ENCODE measurements around the gene DPH2. TPM values are rescaled to one million over a fixed set of nuclear protein-coding genes. Genes with fewer than 3 reads are reported as not detected.

The DPH2 gene
- total RNA-seq, 4 donors from 2014 or later: 13.4 to 26.7 (median 22.3) TPM

DNA sequence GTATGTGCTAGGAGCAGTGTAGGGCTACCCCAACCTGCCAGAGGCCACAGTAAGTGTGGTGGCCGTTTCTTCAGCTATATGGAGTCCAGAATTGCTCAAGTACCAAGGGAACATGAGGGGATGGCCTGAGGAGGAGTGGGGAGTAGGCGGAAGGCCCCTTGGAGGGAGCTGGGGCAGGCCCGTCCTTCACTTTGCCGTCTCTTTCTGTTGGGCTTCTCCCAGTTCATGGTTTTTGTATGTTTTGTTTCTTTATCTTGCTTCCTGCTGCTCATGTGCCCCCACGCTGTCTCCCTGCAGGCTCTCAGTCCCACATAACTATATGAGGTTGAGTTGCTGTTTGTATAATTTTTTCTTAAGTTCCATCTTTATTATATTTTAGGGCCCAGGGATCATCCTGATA, 5.9 kb upstream of the DPH2 start:
- 84 to 87% methylated on average over 5 of the region's 5 CpGs for WGBS, 2 donors

GRCh38 chr1:43965316-43965715, 4.5 kb upstream of the DPH2 start:
- peaks cover 8 to 13% of the 10 kb centered on the region in 2 donors for H3K36me3 ChIP-seq
- H3K4me3 ChIP-seq (replicated peaks in 1 of 3): no peak overlapping the region
- DNase-seq: no peak
- no peaks in the 10 kb centered on the region for H3K27me3 ChIP-seq
- WGBS, 2 donors: 92 to 94% methylated on average over 2 to 3 of the region's 3 CpGs
- peaks cover 2% of the 10 kb centered on the region in 2 donors for H3K4me1 ChIP-seq
- H3K9me3 ChIP-seq: no peaks in the 10 kb centered on the region
- intact Hi-C loops (cut with DNase I): no loop called here
- TF ChIP-seq POLR2A (IDR thresholded peaks at IDR 0.05): no peak
- TF ChIP-seq, protein P1, sequence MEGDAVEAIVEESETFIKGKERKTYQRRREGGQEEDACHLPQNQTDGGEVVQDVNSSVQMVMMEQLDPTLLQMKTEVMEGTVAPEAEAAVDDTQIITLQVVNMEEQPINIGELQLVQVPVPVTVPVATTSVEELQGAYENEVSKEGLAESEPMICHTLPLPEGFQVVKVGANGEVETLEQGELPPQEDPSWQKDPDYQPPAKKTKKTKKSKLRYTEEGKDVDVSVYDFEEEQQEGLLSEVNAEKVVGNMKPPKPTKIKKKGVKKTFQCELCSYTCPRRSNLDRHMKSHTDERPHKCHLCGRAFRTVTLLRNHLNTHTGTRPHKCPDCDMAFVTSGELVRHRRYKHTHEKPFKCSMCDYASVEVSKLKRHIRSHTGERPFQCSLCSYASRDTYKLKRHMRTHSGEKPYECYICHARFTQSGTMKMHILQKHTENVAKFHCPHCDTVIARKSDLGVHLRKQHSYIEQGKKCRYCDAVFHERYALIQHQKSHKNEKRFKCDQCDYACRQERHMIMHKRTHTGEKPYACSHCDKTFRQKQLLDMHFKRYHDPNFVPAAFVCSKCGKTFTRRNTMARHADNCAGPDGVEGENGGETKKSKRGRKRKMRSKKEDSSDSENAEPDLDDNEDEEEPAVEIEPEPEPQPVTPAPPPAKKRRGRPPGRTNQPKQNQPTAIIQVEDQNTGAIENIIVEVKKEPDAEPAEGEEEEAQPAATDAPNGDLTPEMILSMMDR (IDR thresholded peaks at IDR 0.05): no peak
- H3K27ac ChIP-seq: no peak overlapping the region

More for the DNA sequence above, 5.9 kb upstream of the DPH2 start:
- no peak for TF ChIP-seq POLR2A (IDR thresholded peaks at IDR 0.05)
- TF ChIP-seq, protein P1 (IDR thresholded peaks at IDR 0.05): no peak
- no peak for DNase-seq
- H3K4me1 ChIP-seq: no peaks in the 10 kb centered on the region
- no peak overlapping the region for H3K4me3 ChIP-seq (replicated peaks in 1 of 3)
- H3K27ac ChIP-seq: no peak overlapping the region
- intact Hi-C loops (cut with DNase I): no loop called here
- no peaks in the 10 kb centered on the region for H3K9me3 ChIP-seq
- peaks cover 8 to 15% of the 10 kb centered on the region in 2 donors for H3K36me3 ChIP-seq
- no peaks in the 10 kb centered on the region for H3K27me3 ChIP-seq

DNA sequence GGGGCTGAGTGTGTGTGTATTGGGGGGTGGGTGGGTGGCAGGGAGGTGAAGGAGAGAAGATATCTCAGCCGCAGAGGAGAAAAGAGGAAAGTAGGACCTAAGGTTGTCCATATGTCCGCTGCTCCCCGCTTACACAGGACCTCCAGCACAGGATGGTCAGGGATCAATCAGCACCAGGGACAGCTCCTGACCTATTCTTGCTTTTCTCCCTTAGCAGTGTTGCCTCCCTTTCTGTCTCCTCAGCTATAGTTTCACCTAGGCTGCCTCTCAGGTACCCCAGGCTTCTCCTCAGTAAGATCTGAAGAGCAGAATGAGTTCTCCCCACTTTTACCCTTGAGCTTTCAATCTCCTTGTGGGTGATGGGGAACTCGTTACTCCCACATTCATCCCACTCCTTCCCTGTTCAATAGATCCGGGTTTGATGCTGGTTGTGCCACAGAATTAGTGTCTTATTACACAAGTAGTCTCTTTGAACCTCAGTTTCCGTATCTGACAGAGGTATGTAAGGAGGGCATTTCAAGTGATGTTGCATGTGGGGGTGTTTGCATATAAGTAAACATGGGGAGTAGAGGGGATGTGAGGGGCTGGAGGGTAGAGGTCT, 1.4 kb upstream of the DPH2 start:
- no peak for DNase-seq
- Histone ChIP-seq H3K27ac (no peak overlapping the region), H3K36me3 (peaks cover 0 to 4% of the 10 kb centered on the region in 2 donors), H3K4me1 (peaks cover 5 to 11% of the 10 kb centered on the region in 2 donors), H3K27me3 (no peaks in the 10 kb centered on the region), H3K4me3 (replicated peaks in 1 of 3) (no peak overlapping the region), H3K9me3 (no peaks in the 10 kb centered on the region)
- intact Hi-C loops (cut with DNase I): no loop called here
- no peak for TF ChIP-seq POLR2A (IDR thresholded peaks at IDR 0.05)
- TF ChIP-seq, protein P1 (IDR thresholded peaks at IDR 0.05): no peak
- 83 to 87% methylated on average over 6 of the region's 6 CpGs for WGBS, 2 donors

GRCh38 chr1:43969416-43969745, 429 bp upstream of the DPH2 start:
- Histone ChIP-seq H3K27ac (no peak overlapping the region), H3K27me3 (no peaks in the 10 kb centered on the region), H3K9me3 (no peaks in the 10 kb centered on the region), H3K4me1 (peaks cover 12 to 17% of the 10 kb centered on the region in 2 donors), H3K4me3 (replicated peaks in 1 of 3) (no peak overlapping the region), H3K36me3 (peaks cover 0 to 4% of the 10 kb centered on the region in 2 donors)
- intact Hi-C loops (cut with DNase I): no loop called here
- TF ChIP-seq, protein P1 (IDR thresholded peaks at IDR 0.05): no peak
- TF ChIP-seq POLR2A (IDR thresholded peaks at IDR 0.05): no peak
- no peak for DNase-seq
- 46 to 56% methylated on average over 7 of the region's 7 CpGs for WGBS, 2 donors

GRCh38 chr1:43970502-43970901, 692 bp downstream of the DPH2 start:
- no peaks in the 10 kb centered on the region for H3K27me3 ChIP-seq
- H3K4me3 ChIP-seq (replicated peaks in 1 of 3): peak overlapping the region; percentile 66 to 88 (median 79)
- no peak for TF ChIP-seq POLR2A (IDR thresholded peaks at IDR 0.05)
- TF ChIP-seq, protein P1 (IDR thresholded peaks at IDR 0.05): no peak
- intact Hi-C loops (cut with DNase I): no loop called here
- no peak for DNase-seq
- 54 to 57% methylated on average over 5 of the region's 5 CpGs for WGBS, 2 donors
- no peaks in the 10 kb centered on the region for H3K9me3 ChIP-seq
- peaks cover 0 to 4% of the 10 kb centered on the region in 2 donors for H3K36me3 ChIP-seq
- H3K27ac ChIP-seq: no peak overlapping the region
- peaks cover 14 to 19% of the 10 kb centered on the region in 2 donors for H3K4me1 ChIP-seq

Data from thyroid gland (tissue), 4 donors.